IMR-90 (cell line): ENCODE results near the gene N4BP2. TPM values are rescaled to one million over a fixed set of nuclear protein-coding genes. Genes with fewer than 3 reads are reported as not detected.

ENCODE experiments used
- ATAC-seq: fragments of 200-7000 bp; cut with Tn5 transposase; 2 replicates; pipeline ENCODE4 v1.9.1; 2020; ENCODE audit warnings: low read depth, mild to moderate bottlenecking, moderate library complexity
- BruUV-seq: library from RNA; stranded (reverse); fragments of 400-500 nt; replicated peaks from 2 replicates; lab custom pipeline; 2021; lab: Mats Ljungman, UMichigan
- CTCF ChIA-PET: fragments of 300-600 bp; formaldehyde crosslinking; extraction: SDS; loops from one replicate; lab custom pipeline; 2021; ENCODE audit warnings: antibody characterized with exemption; lab: Yijun Ruan, JAX
- POLR2A ChIA-PET: fragments of 300-600 bp; sonication (Branson Sonifier 250); formaldehyde crosslinking; loops from one replicate; lab custom pipeline; 2022; ENCODE audit warnings: antibody characterized with exemption; ENCODE audit not compliant: unreplicated experiment; lab: Charles Lee
- DNase-seq: peaks from one replicate; pipeline ENCODE4 v3.0.0; 2013
- H2AFZ ChIP-seq: replicated peaks from 2 replicates; pipeline ENCODE3; 2013; ENCODE audit warnings: low read length, mild to moderate bottlenecking; ENCODE audit not compliant: poor library complexity
- H2AK5ac ChIP-seq: 2 replicates; pipeline ENCODE4 v1.6.1; 2013; ENCODE audit warnings: low read depth, low read length, inconsistent platforms
- H2AK9ac ChIP-seq: replicated peaks from 2 replicates; pipeline ENCODE3; 2013; ENCODE audit warnings: mild to moderate bottlenecking, low read depth, low read length, moderate library complexity; ENCODE audit not compliant: poor library complexity
- H2BK120ac ChIP-seq: 2 replicates; pipeline ENCODE4 v1.6.1; 2013; ENCODE audit warnings: low read depth, low read length, inconsistent platforms
- H2BK15ac ChIP-seq: 3 replicates; pipeline ENCODE4 v1.6.1; 2013; ENCODE audit warnings: low read depth, low read length, inconsistent platforms
- H2BK20ac ChIP-seq: 2 replicates; pipeline ENCODE4 v1.6.1; 2013; ENCODE audit warnings: low read depth, mild to moderate bottlenecking, inconsistent platforms, low read length, moderate library complexity
- H2BK5ac ChIP-seq: 2 replicates; pipeline ENCODE4 v1.6.1; 2013; ENCODE audit warnings: mild to moderate bottlenecking, low read depth, low read length, inconsistent platforms; ENCODE audit not compliant: poor library complexity, severe bottlenecking
- H3K14ac ChIP-seq: replicated peaks from 2 replicates; pipeline ENCODE4 v1.6.1; 2013; ENCODE audit warnings: low read depth, low read length, inconsistent platforms
- H3K18ac ChIP-seq: 2 replicates; pipeline ENCODE4 v1.6.1; 2013; ENCODE audit warnings: low read depth, low read length, control low read depth
- H3K23ac ChIP-seq: 2 replicates; pipeline ENCODE4 v1.6.1; 2013; ENCODE audit warnings: low read depth, low read length, inconsistent platforms
- H3K27ac ChIP-seq: 2 replicates; pipeline ENCODE4 v1.5.1; 2013; ENCODE audit warnings: mild to moderate bottlenecking, control low read depth, low read length; ENCODE audit not compliant: insufficient read depth
- H3K27me3 ChIP-seq: 2 replicates; pipeline ENCODE4 v1.6.1; 2013; ENCODE audit warnings: low read length; ENCODE audit not compliant: control insufficient read depth, insufficient read depth
- H3K36me3 ChIP-seq: 2 replicates; pipeline ENCODE4 v1.6.1; 2013; ENCODE audit warnings: low read length, mixed read lengths; ENCODE audit not compliant: control insufficient read depth, insufficient read depth
- H3K4ac ChIP-seq: 2 replicates; pipeline ENCODE4 v1.6.1; 2013; ENCODE audit warnings: low read depth, low read length, inconsistent platforms
- H3K4me1 ChIP-seq: 2 replicates; pipeline ENCODE4 v1.6.1; 2013; ENCODE audit warnings: low read length, mixed read lengths; ENCODE audit not compliant: control insufficient read depth, insufficient read depth
- H3K4me2 ChIP-seq: 2 replicates; pipeline ENCODE4 v1.6.1; 2013; ENCODE audit warnings: low read depth, mild to moderate bottlenecking, control low read depth, low read length, moderate library complexity
- H3K4me3 ChIP-seq: 2 replicates; pipeline ENCODE4 v1.5.1; 2013; ENCODE audit warnings: low read depth, mild to moderate bottlenecking, control low read depth, low read length, moderate library complexity; ENCODE audit not compliant: insufficient read depth
- H3K56ac ChIP-seq: 2 replicates; pipeline ENCODE4 v1.6.1; 2013; ENCODE audit warnings: low read length, inconsistent platforms; ENCODE audit not compliant: insufficient read depth; ENCODE audit errors: extremely low read depth
- H3K79me1 ChIP-seq, 2 experiments: 2 replicates each; pipeline ENCODE4 v1.6.1; 2013; ENCODE audit warnings: low read length in 2 of 2, inconsistent platforms in 1 of 2, low read depth in 1 of 2
- H3K9ac ChIP-seq: 2 replicates; pipeline ENCODE4 v1.6.1; 2013; ENCODE audit warnings: low read depth, low read length, control low read depth
- H3K9me1 ChIP-seq: 2 replicates; pipeline ENCODE4 v1.6.1; 2013; ENCODE audit warnings: low read length, inconsistent platforms; ENCODE audit not compliant: insufficient read depth
- H3K9me3 ChIP-seq: 2 replicates; pipeline ENCODE4 v1.6.1; 2013; ENCODE audit warnings: low read length; ENCODE audit not compliant: control insufficient read depth, insufficient read depth
- H4K20me1 ChIP-seq: 2 replicates; pipeline ENCODE4 v1.6.1; 2013; ENCODE audit warnings: low read length, inconsistent platforms; ENCODE audit not compliant: insufficient read depth
- H4K5ac ChIP-seq: 2 replicates; pipeline ENCODE4 v1.6.1; 2013; ENCODE audit warnings: mild to moderate bottlenecking, low read depth, low read length, control low read depth
- H4K8ac ChIP-seq, 2 experiments: 2 replicates each; pipeline ENCODE4 v1.6.1; 2013; ENCODE audit warnings: low read depth in 2 of 2, low read length in 2 of 2, control low read depth in 1 of 2, inconsistent platforms in 1 of 2
- H4K91ac ChIP-seq: 2 replicates; pipeline ENCODE4 v1.6.1; 2013; ENCODE audit warnings: low read depth, low read length, inconsistent platforms; ENCODE audit not compliant: insufficient read depth
- BHLHE40 ChIP-seq: fragments of 150-350 bp; IDR thresholded peaks from 2 replicates; pipeline ENCODE4 v1.6.1; 2016; ENCODE audit warnings: mild to moderate bottlenecking, low read depth, low read length
- CEBPB ChIP-seq: IDR thresholded peaks from 2 replicates; pipeline ENCODE4 v1.6.1; 2012; ENCODE audit warnings: low read depth, low read length, improper control_type of control experiment
- CHD1 ChIP-seq: IDR thresholded peaks from 2 replicates; pipeline ENCODE4 v1.6.1; 2012; ENCODE audit warnings: low read depth, low read length, improper control_type of control experiment
- CTCF ChIP-seq: conservative IDR thresholded peaks from 2 replicates; pipeline ENCODE4 v1.5.1; 2012; ENCODE audit warnings: mild to moderate bottlenecking, low read depth, low read length, improper control_type of control experiment
- FOS ChIP-seq: fragments of 150-350 bp; IDR thresholded peaks from 2 replicates; pipeline ENCODE4 v1.6.1; 2016; ENCODE audit warnings: low read depth, low read length
- MAFK ChIP-seq: IDR thresholded peaks from 2 replicates; pipeline ENCODE4 v1.6.1; 2012; ENCODE audit warnings: low read depth, low read length, improper control_type of control experiment
- MAZ ChIP-seq: IDR thresholded peaks from 2 replicates; pipeline ENCODE4 v1.6.1; 2012; ENCODE audit warnings: low read depth, mild to moderate bottlenecking, low read length, improper control_type of control experiment, moderate library complexity, borderline replicate concordance
- MXI1 ChIP-seq: IDR thresholded peaks from 2 replicates; pipeline ENCODE4 v1.6.1; 2012; ENCODE audit warnings: low read depth, mild to moderate bottlenecking, low read length, moderate library complexity, borderline replicate concordance
- NFE2L2 ChIP-seq: fragments of 150-350 bp; IDR thresholded peaks from 2 replicates; pipeline ENCODE4 v1.6.1; 2016; ENCODE audit warnings: low read depth, mild to moderate bottlenecking, low read length
- POLR2A ChIP-seq: IDR thresholded peaks from 2 replicates; pipeline ENCODE4 v1.6.1; 2012; ENCODE audit warnings: mild to moderate bottlenecking, low read depth, low read length
- RAD21 ChIP-seq: IDR thresholded peaks from 2 replicates; pipeline ENCODE4 v1.6.1; 2012; ENCODE audit warnings: low read length, improper control_type of control experiment
- RCOR1 ChIP-seq: IDR thresholded peaks from 2 replicates; pipeline ENCODE4 v1.6.1; 2012; ENCODE audit warnings: mild to moderate bottlenecking, low read length, improper control_type of control experiment; ENCODE audit not compliant: insufficient replicate concordance
- RFX5 ChIP-seq: IDR thresholded peaks from 2 replicates; pipeline ENCODE4 v1.8.0; 2012; ENCODE audit warnings: low read depth, mild to moderate bottlenecking, low read length, moderate library complexity
- SMC3 ChIP-seq: fragments of 150-350 bp; IDR thresholded peaks from 2 replicates; pipeline ENCODE4 v1.6.1; 2016; ENCODE audit warnings: low read depth, mild to moderate bottlenecking, antibody characterized with exemption, low read length, moderate library complexity
- WGBS, 2 experiments: methylation state at CpG; one replicate each; pipeline versions ENCODE4 v1.1.5 to v1.1.7; 2013; ENCODE audit warnings: missing lambda C conversion rate in 2 of 2; ENCODE audit not compliant: insufficient read length in 1 of 2; ENCODE audit errors: extremely low coverage in 2 of 2; 5-methylcytosine and 5-hydroxymethylcytosine counted together
- dilution Hi-C: fragments of 300-500 bp; cut with HindIII; formaldehyde crosslinking; loops from one replicate; pipeline ENCODE4 v1.14.3; 2018; ENCODE audit warnings: low sequenced_read_pairs; ENCODE audit not compliant: unreplicated experiment
- in situ Hi-C: fragments of 300-500 bp; cut with MboI; formaldehyde crosslinking; loops from 3 replicates; pipeline ENCODE4 v1.14.3; 2019; ENCODE audit warnings: low sequenced_read_pairs, inconsistent platforms, mixed read lengths
- intact Hi-C: fragments of 100-400 bp; cut with micrococcal nuclease; formaldehyde crosslinking; loops from 2 replicates; pipeline ENCODE4 v1.10.0; 2022
- polyA plus RNA-seq, 3 experiments: library from polyadenylated mRNA; depleted of rRNA; stranded (reverse); fragments of >200 nt; gene quantifications; 2 replicates each; pipeline ENCODE4 v1.2.3, GENCODE V29; 2012; ENCODE audit warnings: low replicate concordance in 1 of 3
- total RNA-seq: library from RNA; depleted of rRNA; stranded (reverse); fragments of >200 nt; gene quantifications from 2 replicates; pipeline ENCODE4 v1.2.3, GENCODE V29; 2012
- TF ChIP-seq, protein P1 (sequence below): fragments of 150-350 bp; IDR thresholded peaks from 2 replicates; pipeline ENCODE4 v1.6.1; 2017; ENCODE audit warnings: mild to moderate bottlenecking, antibody characterized with exemption, low read length, low read depth
- TF ChIP-seq, protein P2 (sequence below): fragments of 150-350 bp; IDR thresholded peaks from 2 replicates; pipeline ENCODE4 v1.6.1; 2016; ENCODE audit warnings: low read depth, mild to moderate bottlenecking, low read length, moderate library complexity, borderline replicate concordance

The N4BP2 gene
- total and polyA plus RNA-seq, 2 of the 4 experiments (the other 2 are of a cell fraction): 0.84 to 2.2 TPM

DNA sequence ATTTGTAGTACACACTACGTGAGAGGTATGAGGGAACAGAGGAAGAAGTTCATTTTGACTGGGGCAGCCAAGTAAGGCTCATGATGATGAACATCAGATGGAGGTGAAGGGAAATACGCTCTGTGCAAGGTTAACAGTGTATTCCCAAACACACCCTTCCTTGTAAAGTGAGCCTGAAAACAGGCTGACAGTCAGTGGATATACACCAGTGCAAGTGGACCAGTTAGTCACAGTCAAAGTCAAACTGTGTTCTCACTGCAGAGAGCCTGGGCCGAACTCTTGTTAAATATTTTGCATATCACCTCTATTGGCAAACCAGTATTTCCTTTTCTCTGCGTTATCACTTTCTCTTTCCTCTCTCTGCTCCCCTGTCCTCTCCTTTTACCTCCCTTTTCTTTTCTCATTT is 116.8 kb downstream of the N4BP2 start:
- no peaks in the 10 kb centered on the region for H3K4me1 ChIP-seq
- no peaks in the 10 kb centered on the region for H3K36me3 ChIP-seq
- H3K27me3 ChIP-seq: peaks cover 4% of the 10 kb centered on the region; the same call in 1 of the 2 replicates
- WGBS, 2 experiments: no CpG with 5 or more reads among the region's 4 CpGs
- no peaks in the 10 kb centered on the region for H4K20me1 ChIP-seq
- no peak overlapping the region for H2BK5ac ChIP-seq
- ChIA-PET CTCF (no interaction called here), POLR2A (no interaction called here)
- no peak overlapping the region for H2AK9ac ChIP-seq
- intact Hi-C loops: no loop called here
- H3K56ac ChIP-seq: no peak overlapping the region
- H3K4me3 ChIP-seq: no peak overlapping the region
- H3K23ac ChIP-seq: no peak overlapping the region
- in situ Hi-C loops: no loop called here
- no peak overlapping the region for H2BK15ac ChIP-seq
- dilution Hi-C loops: no loop called here
- no peak overlapping the region for H3K4me2 ChIP-seq
- no peak overlapping the region for H2AFZ ChIP-seq
- H4K91ac ChIP-seq: no peak overlapping the region
- no peaks in the 10 kb centered on the region for H3K9me3 ChIP-seq
- no peak overlapping the region for H2BK120ac ChIP-seq
- H2AK5ac ChIP-seq: no peak overlapping the region
- no peak overlapping the region for H2BK20ac ChIP-seq
- H3K18ac ChIP-seq: no peak overlapping the region
- DNase-seq (no peak), ATAC-seq (no peak)
- TF ChIP-seq MAFK (no peak), BHLHE40 (no peak), MAZ (no peak), FOS (no peak), CEBPB (no peak), SMC3 (no peak), RAD21 (no peak), MXI1 (no peak), NFE2L2 (no peak), RCOR1 (no peak), POLR2A (no peak), RFX5 (no peak), CTCF (no peak), CHD1 (no peak)
- TF ChIP-seq, protein P1, sequence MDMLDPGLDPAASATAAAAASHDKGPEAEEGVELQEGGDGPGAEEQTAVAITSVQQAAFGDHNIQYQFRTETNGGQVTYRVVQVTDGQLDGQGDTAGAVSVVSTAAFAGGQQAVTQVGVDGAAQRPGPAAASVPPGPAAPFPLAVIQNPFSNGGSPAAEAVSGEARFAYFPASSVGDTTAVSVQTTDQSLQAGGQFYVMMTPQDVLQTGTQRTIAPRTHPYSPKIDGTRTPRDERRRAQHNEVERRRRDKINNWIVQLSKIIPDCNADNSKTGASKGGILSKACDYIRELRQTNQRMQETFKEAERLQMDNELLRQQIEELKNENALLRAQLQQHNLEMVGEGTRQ: no peak
- TF ChIP-seq, protein P2, sequence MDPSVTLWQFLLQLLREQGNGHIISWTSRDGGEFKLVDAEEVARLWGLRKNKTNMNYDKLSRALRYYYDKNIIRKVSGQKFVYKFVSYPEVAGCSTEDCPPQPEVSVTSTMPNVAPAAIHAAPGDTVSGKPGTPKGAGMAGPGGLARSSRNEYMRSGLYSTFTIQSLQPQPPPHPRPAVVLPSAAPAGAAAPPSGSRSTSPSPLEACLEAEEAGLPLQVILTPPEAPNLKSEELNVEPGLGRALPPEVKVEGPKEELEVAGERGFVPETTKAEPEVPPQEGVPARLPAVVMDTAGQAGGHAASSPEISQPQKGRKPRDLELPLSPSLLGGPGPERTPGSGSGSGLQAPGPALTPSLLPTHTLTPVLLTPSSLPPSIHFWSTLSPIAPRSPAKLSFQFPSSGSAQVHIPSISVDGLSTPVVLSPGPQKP: no peak
- H3K9ac ChIP-seq: no peak overlapping the region
- no TSS peak for BruUV-seq
- no peaks in the 10 kb centered on the region for H3K9me1 ChIP-seq
- no peak overlapping the region for H3K27ac ChIP-seq
- H3K14ac ChIP-seq: no peak overlapping the region
- no peak overlapping the region for H3K4ac ChIP-seq
- no peak overlapping the region for H4K5ac ChIP-seq
- H3K79me1 ChIP-seq: no peaks in the 10 kb centered on the region
- no peak overlapping the region for H4K8ac ChIP-seq
